ENCODE data around the gene RFFL. TPM values are rescaled to one million over a fixed set of nuclear protein-coding genes. Genes with fewer than 3 reads are reported as not detected.

RFFL gene
- total and polyA plus RNA-seq, 9 of the 15 experiments (the other 6 are each of a cell fraction or from before 2014, with no cell fraction given): 3.4 to 18.1 (median 12.8) TPM

- TF ChIP-seq MITF (IDR thresholded peaks at IDR 0.05) (no peak), ZNF518B (CRISPR knock-in tag; IDR thresholded peaks at IDR 0.05) (no peak), NFATC3 (IDR thresholded peaks at IDR 0.05) (0 out of 2 replicates have a peak, but pooled peaks have one; percentile 15), ARID4B (CRISPR knock-in tag; IDR thresholded peaks at IDR 0.05) (no peak), ZNF217 (CRISPR knock-in tag; IDR thresholded peaks at IDR 0.05) (no peak), XRCC3 (IDR thresholded peaks at IDR 0.05) (no peak), SLC30A9 (CRISPR knock-in tag; IDR thresholded peaks at IDR 0.05) (no peak), ZNF253 (CRISPR knock-in tag; conservative IDR thresholded peaks at IDR 0.05) (no peak), ZNF444 (CRISPR knock-in tag; IDR thresholded peaks at IDR 0.05) (no peak), ATF7 (IDR thresholded peaks at IDR 0.05) (peak; percentile 93), CREB3 (tag; conservative IDR thresholded peaks at IDR 0.05; ENCODE audit: low read depth) (no peak; the same call in 1 of the 2 replicates), MAFK (IDR thresholded peaks at IDR 0.05; ENCODE audit: low read length) (no peak), MEIS2 (IDR thresholded peaks at IDR 0.05; ENCODE audit: partially characterized antibody) (peak; percentile 99), ZNF311 (CRISPR knock-in tag; IDR thresholded peaks at IDR 0.05) (no peak)
Measured at GRCh38 chr17:34981538-34982241, 81.8 kb downstream of the RFFL start (continued).

All from K562 (cell line).